ENCODE measurements around the gene TREX2. TPM values are rescaled to one million over a fixed set of nuclear protein-coding genes. Genes with fewer than 3 reads are reported as not detected.

The TREX2 gene, protein sequence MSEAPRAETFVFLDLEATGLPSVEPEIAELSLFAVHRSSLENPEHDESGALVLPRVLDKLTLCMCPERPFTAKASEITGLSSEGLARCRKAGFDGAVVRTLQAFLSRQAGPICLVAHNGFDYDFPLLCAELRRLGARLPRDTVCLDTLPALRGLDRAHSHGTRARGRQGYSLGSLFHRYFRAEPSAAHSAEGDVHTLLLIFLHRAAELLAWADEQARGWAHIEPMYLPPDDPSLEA
- total RNA-seq: 1 to 10 TPM; 4.6 to 5.5 TPM
- 1 to 10 TPM in 1 of 3 donors, under 1 TPM in 2; 0.30 to 1.2 (median 0.32) TPM for polyA plus RNA-seq
- total RNA-seq: 0.49 to 3.5 (median 2.4) reads per million in 6 experiments

DNA sequence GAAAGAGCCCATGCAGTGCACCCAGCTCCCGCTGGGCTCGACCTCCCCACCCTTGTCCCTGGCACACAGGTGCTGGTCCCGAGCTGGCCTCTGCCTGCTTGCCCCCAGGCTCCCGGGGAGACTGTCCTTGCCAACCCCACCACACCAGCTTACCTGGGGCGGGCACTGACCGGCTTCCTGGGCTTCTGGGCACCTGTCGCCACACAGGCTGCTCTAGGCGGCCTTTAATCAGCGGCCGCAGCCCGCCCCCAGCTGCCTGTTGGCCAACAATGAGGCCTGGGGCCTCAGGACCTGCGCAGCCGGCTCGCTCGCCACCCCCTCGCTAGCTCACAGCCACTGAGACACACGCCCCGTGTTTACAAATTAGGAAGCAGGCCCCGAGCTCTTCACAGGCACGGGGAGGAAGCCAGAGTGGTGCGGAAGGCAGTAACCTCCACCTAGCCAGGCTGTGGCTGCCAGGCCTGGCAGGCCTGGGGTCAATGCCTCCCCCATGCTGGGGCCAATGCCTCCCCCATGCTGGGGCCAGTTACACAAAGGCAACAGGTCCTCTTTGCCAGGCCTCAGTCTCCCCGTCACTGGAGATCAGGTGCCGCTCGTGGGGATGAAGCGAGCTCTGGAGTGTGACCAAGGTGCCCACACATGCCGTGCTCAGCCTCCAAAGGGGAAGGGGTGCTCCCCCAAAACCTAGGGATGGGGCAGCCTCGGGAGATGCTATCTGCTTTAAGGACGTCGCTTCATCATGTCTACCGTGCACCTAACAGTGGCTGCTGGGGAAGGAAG lies at the start of gene TREX2:
TREX2 (minus strand) TSS at position 201 of the 780 bp plus-strand sequence. CDS start 626 bp downstream, outside the sequence.
- ATAC-seq (no peak), DNase-seq (no peak)
- Mint-ChIP-seq H3K27ac (no peak within 1 kb of the TSS), H3K36me3 (peaks cover 0 to 12% (median 0%) of the 10 kb centered on the region in 3 donors), H3K9me3 (no peaks in the 10 kb centered on the region), H3K4me3 (no peak within 1 kb of the TSS), H3K27me3 (no peaks in the 10 kb centered on the region), H3K4me1 (no peaks in the 10 kb centered on the region)
- POLR2A ChIA-PET: no interaction called here

DNA sequence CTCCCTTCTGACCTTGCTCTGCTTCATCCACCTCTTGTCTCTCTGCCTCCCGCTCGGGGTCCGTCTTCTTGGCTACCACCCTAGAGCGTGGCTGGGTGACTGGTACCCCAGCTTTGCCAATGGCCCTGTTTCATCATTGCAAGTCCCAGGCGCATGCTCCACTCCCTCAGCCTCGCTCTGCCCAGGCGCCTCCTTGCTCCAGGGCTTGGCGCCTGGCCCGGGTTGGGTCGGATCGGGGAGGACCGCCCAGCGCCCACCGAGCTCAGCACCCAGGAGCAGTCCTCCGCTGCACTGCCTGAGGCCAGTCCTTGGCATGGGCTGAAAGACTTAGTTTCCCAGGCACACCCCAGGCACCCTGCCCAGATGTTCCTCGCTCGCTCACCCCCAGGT lies 49.5 kb upstream of the TREX2 start:
- Mint-ChIP-seq H3K27me3 (peaks cover 0 to 4% (median 0%) of the 10 kb centered on the region in 5 donors), H3K9me3 (no peaks in the 10 kb centered on the region), H3K4me3 (peak overlapping the region in 3 of 10 donors; percentile 12 to 43 (median 16)), H3K36me3 (no peaks in the 10 kb centered on the region), H3K27ac (no peak overlapping the region), H3K4me1 (peaks cover 0 to 7% (median 2%) of the 10 kb centered on the region in 4 donors)
- POLR2A ChIA-PET: interaction anchor here (1.1 kb wide), 1 partner anchor 15 kb away, joined by 3 read pairs; no protein-coding TSS in a partner anchor
- no peak for ATAC-seq
- DNase-seq: no peak

GRCh38 chrX:153494541-153495361 lies 48.9 kb upstream of the TREX2 start, which contains the start of gene BGN:
Gene BGN, plus strand, starts transcription at chrX:153494980. Its CDS starts 9,652 bp downstream, at chrX:153504632.
- DNase-seq: peak in 3 of 10 donors; percentile 5 to 65 (median 19)
- POLR2A ChIA-PET: interaction anchor here (1.1 kb wide), 1 partner anchor 15 kb away, joined by 3 read pairs; no protein-coding TSS in a partner anchor

GRCh38 chrX:153494061-153494460 lies 48.2 kb upstream of the TREX2 start:
- POLR2A ChIA-PET: interaction anchor here (1.1 kb wide), 1 partner anchor 14 kb away, joined by 3 read pairs; no protein-coding TSS in a partner anchor

More at GRCh38 chrX:153494541-153495361, 48.9 kb upstream of the TREX2 start, which contains the start of gene BGN:
- H3K36me3 Mint-ChIP-seq: no peaks in the 10 kb centered on the region
- peak within 1 kb of the TSS in 1 of 10 donors; percentile 12 for H3K27ac Mint-ChIP-seq
- H3K4me3 Mint-ChIP-seq: peak within 1 kb of the TSS in 3 of 10 donors; percentile 12 to 43 (median 16)
- H3K9me3 Mint-ChIP-seq: no peaks in the 10 kb centered on the region
- peak; percentile 62 to 73 for ATAC-seq
- peaks cover 0 to 4% (median 0%) of the 10 kb centered on the region in 5 donors for H3K27me3 Mint-ChIP-seq
- peaks cover 0 to 7% (median 2%) of the 10 kb centered on the region in 4 donors for H3K4me1 Mint-ChIP-seq

DNA sequence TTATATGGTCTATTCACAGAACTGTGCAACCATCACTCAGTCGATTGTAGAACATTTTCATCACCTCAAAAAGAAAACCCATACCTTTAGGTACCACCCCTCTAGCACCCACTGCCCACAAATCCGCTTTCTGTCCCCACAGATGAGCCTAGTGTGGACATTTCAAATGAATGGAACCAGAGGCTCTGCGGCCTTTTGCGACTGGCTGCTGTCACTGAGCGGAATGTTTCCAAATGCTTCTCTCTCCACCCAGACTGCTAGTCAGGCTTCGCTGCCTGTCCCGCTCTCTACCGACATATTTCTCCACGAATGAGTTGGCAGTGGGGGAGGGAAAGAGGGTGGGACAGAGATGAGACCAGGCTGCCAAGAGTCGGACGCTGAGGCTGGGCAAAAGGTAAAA lies 47.2 kb upstream of the TREX2 start:
- peaks cover 0 to 4% (median 0%) of the 10 kb centered on the region in 5 donors for H3K27me3 Mint-ChIP-seq
- no peak for DNase-seq
- H3K4me3 Mint-ChIP-seq: no peak overlapping the region
- no peaks in the 10 kb centered on the region for H3K9me3 Mint-ChIP-seq
- no peak overlapping the region for H3K27ac Mint-ChIP-seq
- POLR2A ChIA-PET: no interaction called here
- no peak for ATAC-seq
- H3K4me1 Mint-ChIP-seq: peaks cover 0 to 7% (median 2%) of the 10 kb centered on the region in 4 donors
- H3K36me3 Mint-ChIP-seq: no peaks in the 10 kb centered on the region

More at GRCh38 chrX:153494061-153494460, 48.2 kb upstream of the TREX2 start:
- Mint-ChIP-seq H3K4me3 (no peak overlapping the region), H3K4me1 (peaks cover 0 to 7% (median 2%) of the 10 kb centered on the region in 4 donors), H3K27ac (no peak overlapping the region), H3K9me3 (no peaks in the 10 kb centered on the region), H3K27me3 (peaks cover 0 to 4% (median 0%) of the 10 kb centered on the region in 5 donors), H3K36me3 (no peaks in the 10 kb centered on the region)
- ATAC-seq (no peak), DNase-seq (no peak)

GRCh38 chrX:153492543-153492942 lies 46.7 kb upstream of the TREX2 start:
- Mint-ChIP-seq H3K4me1 (peaks cover 0 to 7% (median 2%) of the 10 kb centered on the region in 4 donors), H3K4me3 (no peak overlapping the region), H3K27me3 (peaks cover 0 to 3% (median 0%) of the 10 kb centered on the region in 5 donors), H3K36me3 (no peaks in the 10 kb centered on the region), H3K9me3 (no peaks in the 10 kb centered on the region), H3K27ac (no peak overlapping the region)
- no peak for DNase-seq
- POLR2A ChIA-PET: no interaction called here
- ATAC-seq: no peak

DNA sequence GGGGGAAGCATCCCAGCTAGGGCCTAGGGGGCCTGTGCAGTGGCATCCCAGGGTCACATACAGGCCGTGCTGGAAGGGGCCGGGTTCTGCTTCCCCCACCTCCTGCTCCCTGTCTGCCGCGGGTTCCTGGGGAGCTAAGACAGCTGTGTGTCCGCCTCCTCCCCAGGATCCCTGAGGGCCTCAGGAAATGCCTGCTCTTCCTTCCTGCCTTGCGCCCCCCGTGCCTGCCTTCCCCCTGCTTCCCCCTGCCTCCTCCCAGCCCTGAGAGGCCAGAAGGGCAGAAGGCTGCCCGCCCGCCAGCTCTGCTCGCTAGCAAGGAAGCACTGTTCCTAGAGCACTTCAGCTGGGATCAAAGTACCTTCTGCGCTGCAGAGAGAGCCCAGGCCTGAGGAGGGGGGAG lies 46.1 kb upstream of the TREX2 start:
- POLR2A ChIA-PET: no interaction called here
- H3K27me3 Mint-ChIP-seq: peaks cover 0 to 3% (median 0%) of the 10 kb centered on the region in 5 donors
- no peak overlapping the region for H3K4me3 Mint-ChIP-seq
- H3K36me3 Mint-ChIP-seq: no peaks in the 10 kb centered on the region
- ATAC-seq (no peak), DNase-seq (no peak)
- no peaks in the 10 kb centered on the region for H3K9me3 Mint-ChIP-seq
- no peak overlapping the region for H3K27ac Mint-ChIP-seq
- H3K4me1 Mint-ChIP-seq: peaks cover 0 to 7% (median 2%) of the 10 kb centered on the region in 4 donors

DNA sequence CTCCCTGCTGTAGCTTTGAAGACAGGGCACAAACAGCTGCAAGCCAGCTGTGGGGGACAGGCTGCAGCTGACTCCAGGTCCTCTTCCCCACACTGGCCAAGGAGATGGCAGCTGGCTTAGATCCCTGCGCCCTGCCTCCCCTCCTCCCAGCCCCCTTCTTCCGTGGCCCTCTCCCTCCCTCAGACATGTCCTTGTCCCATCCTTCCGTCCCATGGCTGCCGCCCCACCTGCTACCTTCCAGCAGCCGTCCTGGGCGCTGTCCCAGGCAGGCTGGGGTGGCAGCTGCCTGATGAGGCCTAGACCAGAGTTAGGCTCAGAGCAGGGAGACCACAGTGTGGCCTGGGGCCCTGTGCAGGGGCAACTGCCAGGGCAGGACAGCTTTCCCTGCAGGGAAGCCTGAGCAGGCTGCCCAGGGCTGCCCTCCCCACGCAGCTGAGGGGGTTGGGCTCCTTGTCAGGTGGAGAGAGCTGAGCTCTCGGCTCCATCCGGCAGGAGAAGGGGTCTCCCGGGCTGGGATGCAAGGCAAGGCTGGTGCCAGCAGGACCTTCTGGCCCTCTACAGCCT lies 45.6 kb upstream of the TREX2 start:
- no peaks in the 10 kb centered on the region for H3K9me3 Mint-ChIP-seq
- H3K4me3 Mint-ChIP-seq: no peak overlapping the region
- POLR2A ChIA-PET: no interaction called here
- H3K27me3 Mint-ChIP-seq: peaks cover 0 to 3% (median 0%) of the 10 kb centered on the region in 5 donors
- H3K27ac Mint-ChIP-seq: no peak overlapping the region
- H3K36me3 Mint-ChIP-seq: no peaks in the 10 kb centered on the region
- ATAC-seq (no peak), DNase-seq (no peak)
- peaks cover 0 to 7% (median 2%) of the 10 kb centered on the region in 4 donors for H3K4me1 Mint-ChIP-seq

DNA sequence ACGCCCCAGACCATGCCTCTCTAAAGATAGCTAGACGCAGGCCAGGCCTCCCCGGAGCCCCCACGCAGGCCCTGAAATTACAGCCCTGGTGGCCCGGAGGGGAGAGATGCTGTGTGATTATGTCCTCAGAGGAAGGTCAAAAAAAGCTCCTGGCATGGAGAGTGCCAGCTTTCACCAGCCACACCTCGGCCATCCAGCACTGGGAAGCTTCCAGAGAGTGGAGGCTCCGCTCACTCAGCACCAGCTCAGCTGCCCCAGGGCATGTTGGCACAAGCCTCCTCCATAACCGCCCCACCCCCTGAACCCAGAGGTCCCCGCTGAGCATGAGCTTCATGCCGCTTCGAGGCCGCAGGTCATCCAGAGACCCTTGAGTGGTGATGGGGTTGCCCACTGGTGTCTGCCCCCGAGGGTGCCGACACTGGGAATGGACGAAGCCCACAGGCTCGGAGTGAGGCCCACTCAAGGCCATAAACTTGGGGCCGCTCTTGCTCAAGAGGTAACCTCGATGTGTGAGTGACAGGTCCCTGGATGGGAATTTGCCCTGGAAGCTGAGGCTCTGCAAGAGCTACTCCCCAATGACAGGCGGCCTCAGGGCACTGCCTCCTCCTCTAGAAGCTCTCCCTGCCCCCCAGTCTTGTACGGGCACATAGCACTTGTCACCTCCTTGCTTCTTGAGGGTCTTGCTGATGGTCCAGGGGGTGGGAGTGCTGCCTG lies 44.5 kb upstream of the TREX2 start:
- Mint-ChIP-seq H3K27ac (no peak overlapping the region), H3K36me3 (no peaks in the 10 kb centered on the region), H3K4me3 (no peak overlapping the region), H3K9me3 (no peaks in the 10 kb centered on the region), H3K27me3 (peaks cover 0 to 3% (median 0%) of the 10 kb centered on the region in 5 donors), H3K4me1 (peaks cover 0 to 6% (median 2%) of the 10 kb centered on the region in 4 donors)
- no peak for ATAC-seq
- POLR2A ChIA-PET: no interaction called here
- DNase-seq: no peak

- H3K36me3 Mint-ChIP-seq: no peaks in the 10 kb centered on the region
- POLR2A ChIA-PET: no interaction called here
- DNase-seq (no peak), ATAC-seq (no peak)
- no peaks in the 10 kb centered on the region for H3K27me3 Mint-ChIP-seq
- no peak overlapping the region for H3K27ac Mint-ChIP-seq
- H3K4me1 Mint-ChIP-seq: no peaks in the 10 kb centered on the region
- H3K4me3 Mint-ChIP-seq: no peak overlapping the region
- no peaks in the 10 kb centered on the region for H3K9me3 Mint-ChIP-seq
Measured at GRCh38 chrX:153488231-153488914, 42.5 kb upstream of the TREX2 start.

DNA sequence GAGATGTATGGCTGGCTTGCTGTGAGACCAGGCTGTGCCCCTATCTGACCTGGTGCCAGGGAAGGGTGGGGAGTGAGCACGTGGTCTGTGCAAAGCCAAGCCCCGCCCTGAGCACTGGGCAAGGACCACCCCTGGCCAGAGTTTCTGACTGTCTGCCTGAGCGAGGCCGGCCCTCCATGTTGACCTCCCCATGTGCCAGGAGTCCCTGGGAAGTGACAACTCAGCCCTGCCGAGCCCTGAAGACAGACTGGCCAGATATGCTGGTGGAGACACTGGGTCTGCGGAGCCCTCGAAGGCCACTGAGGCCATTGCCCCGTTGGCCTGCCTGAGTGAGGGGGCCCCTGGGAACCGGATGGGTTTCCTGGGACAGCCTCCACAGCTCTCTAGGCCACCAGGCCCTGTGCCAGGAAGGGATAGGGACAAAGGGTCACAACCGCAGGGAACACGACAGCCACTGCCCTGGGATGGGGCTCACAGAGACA lies 41.8 kb upstream of the TREX2 start:
- H3K27ac Mint-ChIP-seq: no peak overlapping the region
- no peaks in the 10 kb centered on the region for H3K36me3 Mint-ChIP-seq
- no peak overlapping the region for H3K4me3 Mint-ChIP-seq
- DNase-seq: no peak
- H3K9me3 Mint-ChIP-seq: peaks cover 0 to 2% (median 0%) of the 10 kb centered on the region in 9 donors
- ATAC-seq: no peak
- no peaks in the 10 kb centered on the region for H3K27me3 Mint-ChIP-seq
- POLR2A ChIA-PET: no interaction called here
- no peaks in the 10 kb centered on the region for H3K4me1 Mint-ChIP-seq
